ENCODE measurements around the gene GRIK4.

GRIK4 gene

GRCh38 chr11:120573756-120574354, 62.3 kb downstream of the GRIK4 start:
- DNase-seq (ENCODE audit: low read depth) = no peak
- TF ChIP-seq, protein P1, sequence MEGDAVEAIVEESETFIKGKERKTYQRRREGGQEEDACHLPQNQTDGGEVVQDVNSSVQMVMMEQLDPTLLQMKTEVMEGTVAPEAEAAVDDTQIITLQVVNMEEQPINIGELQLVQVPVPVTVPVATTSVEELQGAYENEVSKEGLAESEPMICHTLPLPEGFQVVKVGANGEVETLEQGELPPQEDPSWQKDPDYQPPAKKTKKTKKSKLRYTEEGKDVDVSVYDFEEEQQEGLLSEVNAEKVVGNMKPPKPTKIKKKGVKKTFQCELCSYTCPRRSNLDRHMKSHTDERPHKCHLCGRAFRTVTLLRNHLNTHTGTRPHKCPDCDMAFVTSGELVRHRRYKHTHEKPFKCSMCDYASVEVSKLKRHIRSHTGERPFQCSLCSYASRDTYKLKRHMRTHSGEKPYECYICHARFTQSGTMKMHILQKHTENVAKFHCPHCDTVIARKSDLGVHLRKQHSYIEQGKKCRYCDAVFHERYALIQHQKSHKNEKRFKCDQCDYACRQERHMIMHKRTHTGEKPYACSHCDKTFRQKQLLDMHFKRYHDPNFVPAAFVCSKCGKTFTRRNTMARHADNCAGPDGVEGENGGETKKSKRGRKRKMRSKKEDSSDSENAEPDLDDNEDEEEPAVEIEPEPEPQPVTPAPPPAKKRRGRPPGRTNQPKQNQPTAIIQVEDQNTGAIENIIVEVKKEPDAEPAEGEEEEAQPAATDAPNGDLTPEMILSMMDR (conservative IDR thresholded peaks at IDR 0.05; ENCODE audit: low read length) = no peak
- H3K4me3 ChIP-seq (ENCODE audit: low read length) = no peak overlapping the region

DNA sequence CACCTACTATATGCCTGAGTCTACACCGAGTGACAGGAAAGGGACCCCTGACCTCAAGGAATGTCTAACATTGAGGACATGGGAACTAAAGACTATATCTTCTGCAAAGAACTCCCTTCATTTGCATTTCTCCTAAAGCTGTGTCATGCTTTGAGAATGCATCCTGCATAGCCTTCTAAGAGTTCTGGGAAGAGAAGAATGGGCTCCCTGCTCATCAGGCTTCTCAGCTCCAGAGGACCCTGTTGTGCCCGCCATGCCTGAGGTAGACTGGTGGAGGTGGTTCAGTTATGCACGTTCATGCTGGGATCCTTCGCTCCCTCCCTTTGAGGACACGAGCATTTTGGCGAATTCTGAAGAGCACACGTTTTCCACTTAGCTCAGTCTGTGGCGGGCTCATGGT, 63.3 kb downstream of the GRIK4 start:
- no peak for DNase-seq (ENCODE audit: low read depth)
- TF ChIP-seq, protein P1 (conservative IDR thresholded peaks at IDR 0.05; ENCODE audit: low read length) = no peak
- no peak overlapping the region for H3K4me3 ChIP-seq (ENCODE audit: low read length)

- H3K4me3 ChIP-seq (ENCODE audit: low read length) = no peak overlapping the region
- TF ChIP-seq, protein P1 (conservative IDR thresholded peaks at IDR 0.05; ENCODE audit: low read length) = no peak
- DNase-seq (ENCODE audit: low read depth) = no peak
Measured at GRCh38 chr11:120575461-120575860, 63.9 kb downstream of the GRIK4 start.

DNA sequence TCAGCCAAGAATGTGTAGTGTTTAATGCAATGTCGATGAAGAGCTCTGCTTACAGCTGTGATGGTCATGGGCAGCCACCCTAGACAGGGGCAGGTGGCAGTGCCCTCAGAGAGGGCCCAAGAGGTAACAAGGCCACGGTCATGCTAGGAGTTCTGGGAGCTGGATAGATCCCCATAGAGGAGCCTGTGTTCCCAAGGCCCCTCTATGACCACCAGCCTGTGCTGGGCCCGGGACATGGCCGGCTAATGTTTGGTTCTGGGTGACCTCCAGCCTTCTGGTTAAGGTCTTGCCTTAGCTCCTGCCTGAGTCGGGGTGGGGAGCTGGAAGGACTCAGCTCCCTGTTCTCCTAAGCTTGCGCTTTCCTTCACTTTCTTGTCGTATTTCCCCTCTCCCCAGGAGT, 65.1 kb downstream of the GRIK4 start:
- no peak for DNase-seq (ENCODE audit: low read depth)
- no peak overlapping the region for H3K4me3 ChIP-seq (ENCODE audit: low read length)
- TF ChIP-seq, protein P1 (conservative IDR thresholded peaks at IDR 0.05; ENCODE audit: low read length) = no peak

DNA sequence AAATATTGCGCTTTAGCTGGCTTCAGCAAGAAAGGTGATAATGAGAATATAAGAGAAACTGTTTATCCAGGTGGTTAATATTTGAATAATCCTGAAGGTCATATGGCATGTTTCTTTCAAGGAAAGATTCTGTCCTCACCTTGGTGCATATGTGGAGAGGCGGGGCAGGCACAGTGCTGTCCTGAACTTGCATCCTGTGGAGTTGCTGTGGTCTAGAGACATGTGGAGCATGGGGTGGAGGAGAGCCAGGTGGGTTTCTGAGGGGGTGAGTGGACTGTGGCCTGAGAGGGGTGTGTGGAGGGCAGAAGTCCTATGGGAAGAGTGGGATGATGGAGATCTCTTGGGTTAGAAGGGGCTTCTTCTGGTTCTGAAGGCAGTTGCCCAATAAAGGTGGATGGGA, 65.5 kb downstream of the GRIK4 start:
- H3K4me3 ChIP-seq (ENCODE audit: low read length) = no peak overlapping the region
- no peak for DNase-seq (ENCODE audit: low read depth)
- TF ChIP-seq, protein P1 (conservative IDR thresholded peaks at IDR 0.05; ENCODE audit: low read length) = no peak

DNA sequence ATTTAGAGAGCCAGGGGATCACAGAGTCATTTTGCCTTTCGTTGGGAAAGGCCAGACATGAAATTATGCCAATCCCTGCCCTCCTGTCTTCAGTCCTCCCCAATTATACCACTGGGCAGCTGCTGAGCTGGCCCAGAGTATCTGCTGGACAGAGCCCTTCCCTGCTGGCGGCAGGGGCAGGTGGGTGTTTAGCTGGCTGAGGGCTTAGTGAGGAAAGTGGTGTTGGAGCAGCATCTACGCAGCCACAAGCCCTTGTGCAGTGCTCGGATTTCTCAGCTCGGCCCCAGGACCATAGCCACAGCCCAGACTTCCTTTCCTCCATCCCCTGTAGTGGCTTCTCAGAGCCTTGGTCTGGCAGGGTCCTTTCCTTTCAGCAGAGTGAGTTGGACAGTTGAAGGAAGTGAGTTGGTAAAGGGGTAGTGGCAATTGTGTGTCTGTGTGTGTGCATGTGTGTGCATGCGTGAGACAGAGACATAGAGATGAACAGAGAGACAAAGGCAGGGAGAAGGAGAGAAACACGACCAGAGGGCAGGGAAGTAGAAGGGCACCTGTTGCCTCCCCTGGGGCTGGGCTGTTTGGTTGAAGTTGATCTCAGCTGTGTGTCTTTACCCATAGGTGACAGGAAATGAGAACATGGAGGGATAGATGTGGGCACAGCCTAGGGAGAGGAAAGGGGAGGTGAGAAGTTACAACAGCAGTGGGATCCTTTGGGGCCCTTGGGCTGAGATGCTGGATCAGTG, 66.2 kb downstream of the GRIK4 start:
- no peak for DNase-seq (ENCODE audit: low read depth)
- H3K4me3 ChIP-seq (ENCODE audit: low read length) = no peak overlapping the region
- TF ChIP-seq, protein P1 (conservative IDR thresholded peaks at IDR 0.05; ENCODE audit: low read length) = no peak

DNA sequence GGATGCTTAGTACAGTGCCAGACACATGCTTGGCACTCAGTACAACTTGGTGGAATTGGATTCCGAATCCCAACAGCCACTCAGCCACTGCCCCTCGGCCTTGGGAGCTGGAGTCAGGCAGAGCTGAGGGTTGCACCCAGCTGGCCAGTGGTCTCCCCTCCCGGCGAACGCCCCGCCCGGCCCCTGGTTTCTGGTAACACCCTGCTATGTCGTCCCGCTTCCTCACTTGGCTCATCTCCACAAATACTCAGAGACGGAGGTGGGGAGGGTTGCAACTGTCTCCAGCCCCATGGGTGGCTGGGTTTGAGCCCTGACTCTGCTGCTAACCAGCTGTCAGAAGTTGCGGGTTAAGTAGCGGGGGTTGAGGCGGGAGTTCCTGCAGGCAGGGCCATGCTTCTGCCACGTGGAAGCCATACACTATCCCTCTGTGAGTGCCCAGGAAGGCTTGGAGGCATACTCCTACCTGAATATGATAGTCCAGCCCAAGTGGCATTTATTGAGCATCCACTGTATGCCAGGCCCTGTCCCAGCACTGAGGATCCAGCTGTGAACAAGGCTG, 67.1 kb downstream of the GRIK4 start:
- no peak for DNase-seq (ENCODE audit: low read depth)
- TF ChIP-seq, protein P1 (conservative IDR thresholded peaks at IDR 0.05; ENCODE audit: low read length) = no peak
- H3K4me3 ChIP-seq (ENCODE audit: low read length) = no peak overlapping the region
